GM19397 (cell line): Measurements from ENCODE around the gene TSHZ3.

Source experiments
- ATAC-seq: cut with Tn5 transposase; IDR thresholded peaks from one replicate; pipeline ENCODE4 v1.9.1; 2021; ENCODE audit warnings: mild to moderate bottlenecking, moderate library complexity; ENCODE audit not compliant: unreplicated experiment

TSHZ3 gene

DNA sequence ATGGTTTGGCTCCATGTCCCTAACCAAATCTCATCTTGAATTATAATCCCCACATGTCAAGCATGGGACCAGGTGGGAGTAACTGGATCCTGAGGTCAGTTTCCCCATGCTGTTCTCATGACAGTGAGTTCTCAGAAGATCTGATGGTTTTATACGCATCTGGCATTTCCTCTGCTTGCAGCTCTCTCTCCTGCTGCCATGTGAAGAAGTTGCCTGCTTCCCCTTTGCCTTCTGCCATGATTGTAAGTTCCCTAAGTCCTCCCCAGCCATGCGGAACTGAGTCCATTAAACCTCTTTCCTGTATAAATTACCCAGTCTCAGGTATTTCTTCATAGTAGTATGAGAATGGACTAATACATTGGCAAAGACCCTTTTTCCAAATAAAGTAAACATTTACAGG, 96.8 kb downstream of the TSHZ3 start:
- ATAC-seq: no peak

DNA sequence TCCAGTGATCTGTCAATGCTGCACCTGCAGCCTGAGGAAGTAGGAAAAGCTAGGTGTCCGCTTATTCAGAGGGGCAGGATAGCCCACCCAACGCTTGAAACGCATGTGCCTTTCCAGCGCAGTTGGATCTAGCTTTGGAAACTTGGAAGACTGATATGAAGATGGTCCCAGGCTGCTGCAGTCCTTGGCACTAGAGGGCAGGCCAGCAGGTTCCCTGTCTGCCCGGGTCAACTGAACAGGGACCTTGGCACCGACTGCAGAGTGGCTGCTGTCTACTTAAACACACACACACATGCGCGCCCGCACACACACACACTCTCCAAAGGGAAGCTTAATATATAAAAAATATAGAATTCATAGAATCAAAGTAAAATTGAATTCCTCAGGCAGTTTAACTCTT, 100.0 kb downstream of the TSHZ3 start:
- no peak for ATAC-seq

DNA sequence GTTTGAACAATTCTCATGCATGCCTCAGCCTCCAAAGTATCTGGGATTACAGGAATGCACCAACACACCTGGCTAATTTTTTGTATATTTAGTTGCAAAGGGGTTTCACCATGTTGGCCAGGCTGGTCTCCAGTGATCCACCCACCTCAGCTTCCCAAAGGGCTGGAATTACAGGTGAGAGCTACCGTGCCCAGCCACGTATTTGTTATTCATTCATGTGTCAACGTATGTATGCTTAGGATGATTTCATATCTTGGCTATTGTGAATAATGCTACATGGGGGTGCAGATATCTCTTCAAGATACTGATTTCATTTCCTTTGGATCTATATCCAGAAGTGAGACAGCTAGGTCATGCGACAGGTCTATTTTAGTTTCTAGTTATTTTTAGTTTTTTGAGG, 113.4 kb downstream of the TSHZ3 start:
- ATAC-seq: no peak

DNA sequence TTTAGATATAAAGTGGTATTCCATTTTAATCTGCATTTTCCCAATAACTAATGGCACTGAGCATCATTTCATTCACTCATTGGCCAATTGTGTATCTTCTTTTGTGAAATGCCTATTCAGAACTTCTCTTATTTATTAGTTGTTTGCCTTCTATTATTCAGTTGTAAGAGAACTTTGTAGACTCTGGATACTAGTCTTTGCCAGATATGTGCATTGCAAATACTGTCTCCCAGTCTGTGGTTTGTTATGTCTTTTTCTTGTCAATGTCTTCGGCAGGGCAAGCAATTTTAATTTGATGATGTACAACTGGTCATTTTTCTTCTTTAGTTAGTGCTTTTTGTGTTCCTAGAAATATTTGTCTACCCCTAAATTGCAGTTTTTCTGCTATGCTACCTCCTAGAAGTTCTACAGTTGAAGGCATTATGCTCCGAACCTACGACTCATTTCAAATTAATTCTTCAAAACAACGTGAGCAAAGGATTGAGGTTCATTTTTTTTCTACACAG, 115.9 kb downstream of the TSHZ3 start:
- no peak for ATAC-seq

DNA sequence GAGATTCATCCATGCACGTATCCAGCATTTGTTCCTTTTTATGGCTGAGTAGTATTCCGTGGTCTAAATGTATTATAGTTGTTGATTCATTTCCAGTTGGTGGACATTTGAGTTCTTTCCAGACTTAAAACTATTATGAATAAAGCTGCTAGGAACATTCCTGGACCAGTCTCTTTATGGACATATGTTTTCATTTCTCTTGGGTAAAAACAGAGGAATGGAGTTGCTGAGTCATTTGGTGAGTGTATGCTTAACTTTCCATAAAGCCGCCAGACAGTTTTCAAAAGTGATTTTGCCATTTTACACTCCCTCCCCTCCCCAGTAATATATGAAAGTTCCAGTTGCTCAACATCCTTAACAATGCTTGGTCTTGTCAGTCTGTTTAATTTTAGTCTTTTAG, 116.4 kb downstream of the TSHZ3 start:
- no peak for ATAC-seq

DNA sequence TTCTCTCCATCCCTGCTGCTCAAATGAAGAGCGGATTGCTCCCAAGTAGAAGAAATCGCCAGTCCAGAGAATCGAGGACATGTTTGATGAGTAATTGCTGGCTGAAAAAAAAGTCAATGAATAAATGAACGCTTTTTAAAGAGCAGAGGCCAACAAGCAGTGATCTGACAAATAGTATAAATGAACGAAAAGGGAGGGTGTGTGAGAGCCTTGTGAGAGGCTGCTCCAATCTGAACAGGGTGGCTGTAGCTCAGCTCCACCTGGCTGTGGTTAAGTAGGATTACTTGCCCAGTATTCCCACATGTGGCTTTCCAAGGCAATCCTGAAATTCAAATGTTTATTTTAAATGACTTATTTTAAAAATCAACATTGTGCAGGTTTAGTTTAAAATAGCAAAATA, 117.1 kb downstream of the TSHZ3 start:
- no peak for ATAC-seq

DNA sequence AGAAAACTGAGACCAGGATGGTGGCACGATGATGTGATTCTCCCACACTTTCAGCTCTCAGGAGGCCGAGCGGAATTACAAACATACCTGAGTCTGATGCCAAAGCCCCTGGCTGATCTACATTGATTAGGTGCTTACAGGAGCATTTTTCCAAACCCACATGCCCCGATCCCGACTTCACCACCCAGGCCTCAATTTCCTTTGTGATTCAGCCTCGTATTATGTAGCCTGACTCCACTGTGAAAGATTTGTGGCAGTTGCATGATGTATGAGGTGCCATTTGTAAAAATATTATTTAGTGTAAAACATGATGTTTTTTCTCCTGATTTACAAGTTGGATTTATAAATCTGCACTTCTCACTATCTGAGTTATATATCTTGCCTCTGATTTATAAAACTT, 118.0 kb downstream of the TSHZ3 start:
- ATAC-seq: no peak

DNA sequence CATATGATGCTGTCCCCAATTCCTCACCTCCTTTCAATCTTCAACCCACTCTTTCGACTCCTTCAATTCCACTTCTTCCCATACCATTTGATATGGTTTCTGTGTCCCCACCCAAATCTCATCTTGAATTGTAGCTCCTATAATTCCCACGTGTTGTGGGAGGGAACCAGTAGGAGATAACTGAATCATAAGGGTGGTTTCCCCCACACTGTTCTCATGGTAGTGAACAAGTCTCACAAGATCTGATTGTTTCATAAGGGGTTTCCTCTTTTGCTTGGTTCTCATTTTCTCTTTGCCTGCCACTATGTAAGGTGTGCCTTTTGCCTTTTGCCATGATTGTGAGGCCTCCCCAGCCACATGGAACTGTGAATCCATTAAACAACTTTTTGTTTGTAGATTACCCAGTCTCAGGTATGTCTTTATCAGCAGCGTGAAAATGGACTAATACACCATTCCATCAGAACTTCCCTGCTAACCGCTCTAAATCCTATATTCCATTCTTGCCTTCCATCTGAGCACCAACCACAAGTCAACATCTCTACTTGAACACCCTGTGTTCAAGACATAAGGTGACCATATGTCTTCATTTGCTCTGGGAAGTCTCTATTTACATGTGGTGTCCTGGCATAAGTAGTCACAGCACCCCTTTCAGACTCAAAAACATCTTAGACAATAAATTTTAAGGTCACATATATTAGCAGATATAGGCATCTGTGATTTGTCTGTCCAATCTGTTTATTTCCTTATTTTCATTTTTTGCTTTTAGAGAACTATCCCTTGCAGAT, 122.9 kb downstream of the TSHZ3 start:
- ATAC-seq: no peak
